Measurements from ENCODE around the gene CUTA. TPM values are rescaled to one million over a fixed set of nuclear protein-coding genes. Genes with fewer than 3 reads are reported as not detected.
A peak's percentile ranks its signal among the peaks of the same experiment; 100 is the strongest.

Gene CUTA
- total RNA-seq, 1 donor from 2014 or later, result 264 TPM

- Mint-ChIP-seq H3K27ac (no peak overlapping the region), H3K4me3 (ENCODE audit: low read depth) (no peak overlapping the region), H3K9me3 (ENCODE audit: low read depth) (no peaks in the 10 kb centered on the region), H3K27me3 (no peaks in the 10 kb centered on the region), H3K4me1 (ENCODE audit: low read depth) (no peaks in the 10 kb centered on the region), H3K36me3 (ENCODE audit: insufficient read depth) (peaks cover 20% of the 10 kb centered on the region)
- DNase-seq (ENCODE audit: low spot score, unreplicated experiment), result no peak
- TF ChIP-seq CTCF (IDR thresholded peaks at IDR 0.05; ENCODE audit: unreplicated experiment), result no peak
These were observed 25.1 kb upstream of the CUTA start for GRCh38 chr6:33443025-33443424.

- no peak for TF ChIP-seq CTCF (IDR thresholded peaks at IDR 0.05; ENCODE audit: unreplicated experiment)
- H3K27me3 Mint-ChIP-seq, result no peaks in the 10 kb centered on the region
- no peak overlapping the region for H3K4me3 Mint-ChIP-seq (ENCODE audit: low read depth)
- DNase-seq (ENCODE audit: low spot score, unreplicated experiment), result no peak
- H3K4me1 Mint-ChIP-seq (ENCODE audit: low read depth), result no peaks in the 10 kb centered on the region
- peaks cover 18% of the 10 kb centered on the region for H3K36me3 Mint-ChIP-seq (ENCODE audit: insufficient read depth)
- no peak overlapping the region for H3K27ac Mint-ChIP-seq
- no peaks in the 10 kb centered on the region for H3K9me3 Mint-ChIP-seq (ENCODE audit: low read depth)
These were observed 24.4 kb upstream of the CUTA start for GRCh38 chr6:33442283-33442682.

GRCh38 chr6:33441457-33441856 is 23.6 kb upstream of the CUTA start:
- peaks cover 23% of the 10 kb centered on the region for H3K36me3 Mint-ChIP-seq (ENCODE audit: insufficient read depth)
- no peaks in the 10 kb centered on the region for H3K9me3 Mint-ChIP-seq (ENCODE audit: low read depth)
- no peaks in the 10 kb centered on the region for H3K27me3 Mint-ChIP-seq
- TF ChIP-seq CTCF (IDR thresholded peaks at IDR 0.05; ENCODE audit: unreplicated experiment), result no peak
- H3K27ac Mint-ChIP-seq, result no peak overlapping the region
- H3K4me1 Mint-ChIP-seq (ENCODE audit: low read depth), result no peaks in the 10 kb centered on the region
- no peak for DNase-seq (ENCODE audit: low spot score, unreplicated experiment)
- H3K4me3 Mint-ChIP-seq (ENCODE audit: low read depth), result no peak overlapping the region

GRCh38 chr6:33440649-33441309 is 22.9 kb upstream of the CUTA start:
- H3K36me3 Mint-ChIP-seq (ENCODE audit: insufficient read depth), result peaks cover 24% of the 10 kb centered on the region
- no peak for TF ChIP-seq CTCF (IDR thresholded peaks at IDR 0.05; ENCODE audit: unreplicated experiment)
- H3K4me3 Mint-ChIP-seq (ENCODE audit: low read depth), result no peak overlapping the region
- H3K27ac Mint-ChIP-seq, result no peak overlapping the region
- no peaks in the 10 kb centered on the region for H3K9me3 Mint-ChIP-seq (ENCODE audit: low read depth)
- DNase-seq (ENCODE audit: low spot score, unreplicated experiment), result no peak
- no peaks in the 10 kb centered on the region for H3K27me3 Mint-ChIP-seq
- no peaks in the 10 kb centered on the region for H3K4me1 Mint-ChIP-seq (ENCODE audit: low read depth)

GRCh38 chr6:33439956-33440648 is 22.2 kb upstream of the CUTA start:
- Mint-ChIP-seq H3K9me3 (ENCODE audit: low read depth) (no peaks in the 10 kb centered on the region), H3K36me3 (ENCODE audit: insufficient read depth) (peaks cover 28% of the 10 kb centered on the region), H3K27me3 (no peaks in the 10 kb centered on the region), H3K4me1 (ENCODE audit: low read depth) (no peaks in the 10 kb centered on the region), H3K27ac (peak overlapping the region; percentile 7), H3K4me3 (ENCODE audit: low read depth) (no peak overlapping the region)
- TF ChIP-seq CTCF (IDR thresholded peaks at IDR 0.05; ENCODE audit: unreplicated experiment), result no peak
- DNase-seq (ENCODE audit: low spot score, unreplicated experiment), result no peak
